Ectodermal cell (in vitro differentiated cells): ENCODE results near the gene GDPD5.

Source experiments
- H3K27ac ChIP-seq: 2 replicates; pipeline ENCODE4 v1.7.0; 2013; ENCODE audit warnings: mild to moderate bottlenecking, low read depth, low read length; ENCODE audit not compliant: insufficient read depth, poor library complexity, severe bottlenecking
- H3K27me3 ChIP-seq: 2 replicates; pipeline ENCODE4 v1.7.0; 2013; ENCODE audit warnings: mild to moderate bottlenecking, low read length; ENCODE audit not compliant: insufficient read depth, control insufficient read depth, poor library complexity, severe bottlenecking
- H3K36me3 ChIP-seq: one replicate; pipeline ENCODE4 v1.7.0; 2013; ENCODE audit warnings: low read length; ENCODE audit not compliant: control insufficient read depth, insufficient read depth
- H3K4me1 ChIP-seq: one replicate; pipeline ENCODE4 v1.7.0; 2013; ENCODE audit warnings: low read length; ENCODE audit not compliant: control insufficient read depth, insufficient read depth
- H3K4me3 ChIP-seq: 2 replicates; pipeline ENCODE4 v1.7.0; 2013; ENCODE audit warnings: low read depth, low read length, control low read depth; ENCODE audit not compliant: insufficient read depth
- H3K9me3 ChIP-seq: 2 replicates; pipeline ENCODE4 v1.7.0; 2013; ENCODE audit warnings: mild to moderate bottlenecking, low read length, moderate library complexity; ENCODE audit not compliant: control insufficient read depth
- WGBS, 2 experiments: methylation state at CpG; one replicate each; pipeline ENCODE4 v1.1.7; 2013; ENCODE audit warnings: missing lambda C conversion rate in 2 of 2; 5-methylcytosine and 5-hydroxymethylcytosine counted together

The GDPD5 gene

GRCh38 chr11:75523811-75524664 lies 1.7 kb downstream of the GDPD5 start:
- peak overlapping the region; percentile 59 for H3K4me3 ChIP-seq
- peaks cover 22% of the 10 kb centered on the region for H3K27me3 ChIP-seq
- H3K4me1 ChIP-seq: peaks cover 24% of the 10 kb centered on the region
- WGBS, 2 experiments: 75 to 76% methylated on average over 10 of the region's 10 CpGs
- H3K27ac ChIP-seq: no peak overlapping the region
- H3K36me3 ChIP-seq: no peaks in the 10 kb centered on the region
- H3K9me3 ChIP-seq: no peaks in the 10 kb centered on the region

- Histone ChIP-seq H3K4me3 (no peak overlapping the region), H3K4me1 (peaks cover 32% of the 10 kb centered on the region), H3K27ac (no peak overlapping the region), H3K27me3 (peaks cover 22% of the 10 kb centered on the region), H3K9me3 (no peaks in the 10 kb centered on the region), H3K36me3 (no peaks in the 10 kb centered on the region)
- WGBS, 2 experiments: 91 to 93% methylated on average over 5 of the region's 5 CpGs
These were observed 2.6 kb downstream of the GDPD5 start for GRCh38 chr11:75523189-75523588.

- WGBS, 2 experiments: 81 to 84% methylated on average over 7 of the region's 7 CpGs
- H3K36me3 ChIP-seq: no peaks in the 10 kb centered on the region
- H3K4me1 ChIP-seq: peaks cover 38% of the 10 kb centered on the region
- no peak overlapping the region for H3K27ac ChIP-seq
- H3K4me3 ChIP-seq: no peak overlapping the region
- H3K9me3 ChIP-seq: no peaks in the 10 kb centered on the region
- H3K27me3 ChIP-seq: peaks cover 22% of the 10 kb centered on the region
These were observed 3.3 kb downstream of the GDPD5 start for GRCh38 chr11:75522286-75523044.

- H3K9me3 ChIP-seq: no peaks in the 10 kb centered on the region
- peaks cover 38% of the 10 kb centered on the region for H3K4me1 ChIP-seq
- peaks cover 22% of the 10 kb centered on the region for H3K27me3 ChIP-seq
- H3K4me3 ChIP-seq: no peak overlapping the region
- no peak overlapping the region for H3K27ac ChIP-seq
- 87 to 94% methylated on average over 7 of the region's 7 CpGs for WGBS, 2 experiments
- H3K36me3 ChIP-seq: no peaks in the 10 kb centered on the region
These were observed 5.1 kb downstream of the GDPD5 start for GRCh38 chr11:75520688-75521087.

- WGBS, 2 experiments: 52 to 56% methylated on average over 8 to 9 of the region's 9 CpGs
- Histone ChIP-seq H3K27me3 (peaks cover 7% of the 10 kb centered on the region), H3K36me3 (no peaks in the 10 kb centered on the region), H3K4me1 (peaks cover 38% of the 10 kb centered on the region), H3K9me3 (no peaks in the 10 kb centered on the region), H3K27ac (peak overlapping the region; percentile 81), H3K4me3 (no peak overlapping the region)
These were observed 6.7 kb downstream of the GDPD5 start for GRCh38 chr11:75518771-75519653.

GRCh38 chr11:75518204-75518549 lies 7.6 kb downstream of the GDPD5 start:
- H3K27ac ChIP-seq: peak overlapping the region; percentile 81
- H3K36me3 ChIP-seq: no peaks in the 10 kb centered on the region
- H3K9me3 ChIP-seq: no peaks in the 10 kb centered on the region
- 58 to 59% methylated on average over 3 of the region's 3 CpGs for WGBS, 2 experiments
- peaks cover 3% of the 10 kb centered on the region for H3K27me3 ChIP-seq
- H3K4me3 ChIP-seq: no peak overlapping the region
- peaks cover 37% of the 10 kb centered on the region for H3K4me1 ChIP-seq

- Histone ChIP-seq H3K4me1 (peaks cover 28% of the 10 kb centered on the region), H3K27ac (no peak overlapping the region), H3K36me3 (no peaks in the 10 kb centered on the region), H3K27me3 (no peaks in the 10 kb centered on the region), H3K4me3 (no peak overlapping the region), H3K9me3 (no peaks in the 10 kb centered on the region)
- 93% methylated on average over 7 of the region's 7 CpGs for WGBS, 2 experiments
These were observed 8.9 kb downstream of the GDPD5 start for GRCh38 chr11:75516886-75517285.

- Histone ChIP-seq H3K4me1 (peaks cover 28% of the 10 kb centered on the region), H3K27me3 (no peaks in the 10 kb centered on the region), H3K4me3 (no peak overlapping the region), H3K9me3 (no peaks in the 10 kb centered on the region), H3K36me3 (no peaks in the 10 kb centered on the region), H3K27ac (no peak overlapping the region)
- WGBS, 2 experiments: 94 to 96% methylated on average over 3 of the region's 3 CpGs
These were observed 9.6 kb downstream of the GDPD5 start for GRCh38 chr11:75516140-75516539.

GRCh38 chr11:75514596-75514995 lies 11.1 kb downstream of the GDPD5 start:
- peaks cover 19% of the 10 kb centered on the region for H3K4me1 ChIP-seq
- no peaks in the 10 kb centered on the region for H3K27me3 ChIP-seq
- H3K4me3 ChIP-seq: no peak overlapping the region
- no peaks in the 10 kb centered on the region for H3K9me3 ChIP-seq
- no peaks in the 10 kb centered on the region for H3K36me3 ChIP-seq
- no peak overlapping the region for H3K27ac ChIP-seq

GRCh38 chr11:75513250-75513649 lies 12.5 kb downstream of the GDPD5 start:
- Histone ChIP-seq H3K9me3 (no peaks in the 10 kb centered on the region), H3K27me3 (no peaks in the 10 kb centered on the region)
- WGBS, 2 experiments: 94 to 97% methylated on average over 5 of the region's 5 CpGs

More at GRCh38 chr11:75513250-75513649, 12.5 kb downstream of the GDPD5 start:
- H3K4me3 ChIP-seq: no peak overlapping the region
- no peak overlapping the region for H3K27ac ChIP-seq
- H3K4me1 ChIP-seq: peaks cover 6% of the 10 kb centered on the region
- H3K36me3 ChIP-seq: no peaks in the 10 kb centered on the region
